OCI-LY3 (cell line): ENCODE results near the gene KCNC2.

ENCODE experiments used
- H2AFZ ChIP-seq: fragments of 200-600, 300-600 bp; shearing (Covaris generic); 2 replicates; pipeline ENCODE4 v1.6.0; 2014; ENCODE audit warnings: antibody characterized with exemption, low read depth, low read length
- H3K27ac ChIP-seq: fragments of 200-600, 300-600 bp; sonication (generic); 2 replicates; pipeline ENCODE4 v1.5.1; 2014; ENCODE audit warnings: mild to moderate bottlenecking, low read length, moderate library complexity, mixed read lengths
- H3K27me3 ChIP-seq: fragments of 200-600, 300-600 bp; sonication (generic); 2 replicates; pipeline ENCODE4 v1.6.1; 2014; ENCODE audit warnings: low read depth, low read length, mixed read lengths
- H3K36me3 ChIP-seq: fragments of 200-600, 300-600 bp; sonication (generic); replicated peaks from 2 replicates; pipeline ENCODE3; 2014; ENCODE audit warnings: low read depth, low read length, mixed read lengths
- H3K4me1 ChIP-seq: fragments of 300-600, 200-600 bp; sonication (generic); 2 replicates; pipeline ENCODE4 v1.6.1; 2014; ENCODE audit warnings: low read length, mixed read lengths
- H3K4me2 ChIP-seq: fragments of 200-600, 300-600 bp; sonication (generic); 2 replicates; pipeline ENCODE4 v1.6.1; 2014; ENCODE audit warnings: low read length, mixed read lengths
- H3K4me3 ChIP-seq: fragments of 300-600, 200-600 bp; sonication (generic); 2 replicates; pipeline ENCODE4 v1.5.1; 2014; ENCODE audit warnings: antibody characterized with exemption, mild to moderate bottlenecking, low read length, moderate library complexity
- H3K79me2 ChIP-seq: fragments of 300-600, 200-600 bp; shearing (Covaris generic); 2 replicates; pipeline ENCODE4 v1.6.1; 2014; ENCODE audit warnings: mild to moderate bottlenecking, low read length, mixed read lengths
- H3K9ac ChIP-seq: fragments of 300-600, 200-600 bp; shearing (Covaris generic); 2 replicates; pipeline ENCODE4 v1.6.0; 2014; ENCODE audit warnings: mild to moderate bottlenecking, low read length, moderate library complexity
- H3K9me3 ChIP-seq: fragments of 200-600, 300-600 bp; shearing (Covaris generic); 2 replicates; pipeline ENCODE4 v1.6.1; 2014; ENCODE audit warnings: low read length, mixed read lengths; ENCODE audit not compliant: insufficient read depth
- H4K20me1 ChIP-seq: fragments of 200-600, 300-600 bp; sonication (generic); 2 replicates; pipeline ENCODE4 v1.6.1; 2016; ENCODE audit warnings: low read length, mixed read lengths; ENCODE audit not compliant: insufficient read depth
- CTCF ChIP-seq: fragments of 200-600, 300-600 bp; sonication (generic); IDR thresholded peaks from 2 replicates; pipeline ENCODE4 v1.5.1; 2014; ENCODE audit warnings: antibody characterized with exemption, low read length, low read depth
- EZH2phosphoT487 ChIP-seq: fragments of 200-600 bp; shearing (Covaris generic); IDR thresholded peaks from 2 replicates; pipeline ENCODE4 v1.6.1; 2018; ENCODE audit warnings: antibody characterized with exemption, mixed run types, low read depth

KCNC2 gene

GRCh38 chr12:75209812-75210138, at the start of gene KCNC2:
Gene KCNC2 (minus strand): TSS chr12:75209839.
- no peak within 1 kb of the TSS for H3K9ac ChIP-seq
- no peak within 1 kb of the TSS for H3K27ac ChIP-seq
- H3K4me2 ChIP-seq = no peak within 1 kb of the TSS
- no peaks in the 10 kb centered on the region for H4K20me1 ChIP-seq
- H2AFZ ChIP-seq = no peak within 1 kb of the TSS
- H3K4me3 ChIP-seq = no peak within 1 kb of the TSS
- H3K27me3 ChIP-seq = no peaks in the 10 kb centered on the region
- H3K9me3 ChIP-seq = no peaks in the 10 kb centered on the region
- no peaks in the 10 kb centered on the region for H3K79me2 ChIP-seq
- TF ChIP-seq EZH2phosphoT487 = no peak
- no peak for TF ChIP-seq CTCF
- H3K4me1 ChIP-seq = no peaks in the 10 kb centered on the region
- no peaks in the 10 kb centered on the region for H3K36me3 ChIP-seq

- Histone ChIP-seq H3K4me2 (no peak overlapping the region), H2AFZ (no peak overlapping the region), H3K9me3 (no peaks in the 10 kb centered on the region), H3K27me3 (no peaks in the 10 kb centered on the region), H3K9ac (no peak overlapping the region), H3K27ac (no peak overlapping the region), H3K4me3 (no peak overlapping the region), H4K20me1 (no peaks in the 10 kb centered on the region), H3K4me1 (no peaks in the 10 kb centered on the region), H3K79me2 (no peaks in the 10 kb centered on the region), H3K36me3 (no peaks in the 10 kb centered on the region)
- TF ChIP-seq CTCF = no peak
These were observed 49.5 kb upstream of the KCNC2 start for GRCh38 chr12:75259143-75259542.

- H3K79me2 ChIP-seq = no peaks in the 10 kb centered on the region
- no peaks in the 10 kb centered on the region for H4K20me1 ChIP-seq
- H2AFZ ChIP-seq = no peak overlapping the region
- no peaks in the 10 kb centered on the region for H3K4me1 ChIP-seq
- no peak overlapping the region for H3K4me3 ChIP-seq
- no peak overlapping the region for H3K9ac ChIP-seq
- H3K9me3 ChIP-seq = no peaks in the 10 kb centered on the region
- no peak overlapping the region for H3K4me2 ChIP-seq
- no peak for TF ChIP-seq EZH2phosphoT487
- TF ChIP-seq CTCF = no peak
- H3K27me3 ChIP-seq = no peaks in the 10 kb centered on the region
- no peak overlapping the region for H3K27ac ChIP-seq
- H3K36me3 ChIP-seq = no peaks in the 10 kb centered on the region
These were observed 47.9 kb upstream of the KCNC2 start for GRCh38 chr12:75257510-75257909.

GRCh38 chr12:75245108-75245507, 35.5 kb upstream of the KCNC2 start:
- H3K4me3 ChIP-seq = no peak overlapping the region
- H3K9me3 ChIP-seq = no peaks in the 10 kb centered on the region
- H2AFZ ChIP-seq = no peak overlapping the region
- H3K27ac ChIP-seq = no peak overlapping the region
- TF ChIP-seq EZH2phosphoT487 (no peak), CTCF (no peak)
- no peak overlapping the region for H3K9ac ChIP-seq
- no peaks in the 10 kb centered on the region for H3K36me3 ChIP-seq
- H3K4me1 ChIP-seq = no peaks in the 10 kb centered on the region
- no peaks in the 10 kb centered on the region for H3K27me3 ChIP-seq
- H3K4me2 ChIP-seq = no peak overlapping the region
- no peaks in the 10 kb centered on the region for H4K20me1 ChIP-seq
- H3K79me2 ChIP-seq = no peaks in the 10 kb centered on the region
